Astrocyte (in vitro differentiated cells and primary cell): ENCODE data around the gene C12orf43. TPM values are rescaled to one million over a fixed set of nuclear protein-coding genes. Genes with fewer than 3 reads are reported as not detected.

Experiments
- DNase-seq: peaks from one replicate; pipeline ENCODE4 v3.0.0-alpha.2; 2010; ENCODE audit warnings: low read depth
- FAIRE-seq: peaks from 2 replicates; lab custom pipeline; 2011; peaks lifted over from hg19 to GRCh38; lab: Jason Lieb, UNC
- H2AFZ ChIP-seq: 2 replicates; pipeline ENCODE4 v1.6.0; 2012; ENCODE audit warnings: low read depth, low read length, inconsistent platforms
- H3K27ac ChIP-seq: 2 replicates; pipeline ENCODE4 v1.5.1; 2011; ENCODE audit warnings: low read depth, low read length, inconsistent platforms
- H3K27me3 ChIP-seq: 2 replicates; pipeline ENCODE4 v1.6.0; 2011; ENCODE audit warnings: low read length, inconsistent platforms; ENCODE audit not compliant: insufficient read depth
- H3K36me3 ChIP-seq: 2 replicates; pipeline ENCODE4 v1.5.1; 2011; ENCODE audit warnings: low read length, inconsistent platforms; ENCODE audit not compliant: insufficient read depth
- H3K4me1 ChIP-seq: 2 replicates; pipeline ENCODE4 v1.5.1; 2011; ENCODE audit warnings: low read length, inconsistent platforms; ENCODE audit not compliant: insufficient read depth
- H3K4me2 ChIP-seq: 2 replicates; pipeline ENCODE4 v1.6.0; 2012; ENCODE audit warnings: low read length, inconsistent platforms
- H3K4me3 ChIP-seq: 2 replicates; pipeline ENCODE4 v1.5.1; 2011; ENCODE audit warnings: low read depth, mild to moderate bottlenecking, low read length, inconsistent platforms; ENCODE audit not compliant: insufficient read depth
- H3K79me2 ChIP-seq: 2 replicates; pipeline ENCODE4 v1.6.0; 2012; ENCODE audit warnings: mild to moderate bottlenecking, low read length, inconsistent platforms; ENCODE audit not compliant: insufficient read depth
- H3K9ac ChIP-seq: 2 replicates; pipeline ENCODE4 v1.6.0; 2012; ENCODE audit warnings: mild to moderate bottlenecking, low read length, inconsistent platforms
- H3K9me3 ChIP-seq: 2 replicates; pipeline ENCODE4 v1.5.1; 2012; ENCODE audit warnings: low read depth, mild to moderate bottlenecking, low read length, inconsistent platforms; ENCODE audit not compliant: insufficient read depth
- H4K20me1 ChIP-seq: 2 replicates; pipeline ENCODE4 v1.6.0; 2012; ENCODE audit warnings: low read length, inconsistent platforms; ENCODE audit not compliant: insufficient read depth
- H3K27ac Mint-ChIP-seq: one replicate; pipeline ENCODE4 v1.8.0; 2021; ENCODE audit warnings: mild to moderate bottlenecking, mixed read lengths; ENCODE audit not compliant: unreplicated experiment
- H3K27me3 Mint-ChIP-seq: one replicate; pipeline ENCODE4 v1.8.0; 2021; ENCODE audit warnings: low read depth, mixed read lengths; ENCODE audit not compliant: unreplicated experiment
- H3K36me3 Mint-ChIP-seq: one replicate; pipeline ENCODE4 v1.8.0; 2021; ENCODE audit warnings: low read depth, mixed read lengths; ENCODE audit not compliant: unreplicated experiment
- H3K4me1 Mint-ChIP-seq: one replicate; pipeline ENCODE4 v1.8.0; 2021; ENCODE audit warnings: low read depth, mixed read lengths; ENCODE audit not compliant: unreplicated experiment
- H3K4me3 Mint-ChIP-seq: one replicate; pipeline ENCODE4 v1.8.0; 2021; ENCODE audit warnings: mild to moderate bottlenecking, moderate library complexity, mixed read lengths; ENCODE audit not compliant: unreplicated experiment
- H3K9me3 Mint-ChIP-seq: one replicate; pipeline ENCODE4 v1.8.0; 2021; ENCODE audit warnings: mild to moderate bottlenecking, mixed read lengths; ENCODE audit not compliant: unreplicated experiment
- EZH2 ChIP-seq: IDR thresholded peaks from 2 replicates; pipeline ENCODE4 v1.6.1; 2012; ENCODE audit warnings: mild to moderate bottlenecking, low read length, inconsistent platforms; ENCODE audit not compliant: insufficient read depth
- total RNA-seq: library from RNA; stranded (reverse); gene quantifications from 2 replicates; pipeline ENCODE4 v1.2.1, GENCODE V29; 2021
- TF ChIP-seq, protein P1 (sequence below): IDR thresholded peaks from 2 replicates; pipeline ENCODE4 v1.5.1; 2011; ENCODE audit warnings: low read depth, mild to moderate bottlenecking, inconsistent platforms, low read length, moderate library complexity; ENCODE audit not compliant: insufficient read depth

The C12orf43 gene
- total RNA-seq, 1 donor from 2014 or later, result 16.2 TPM

DNA sequence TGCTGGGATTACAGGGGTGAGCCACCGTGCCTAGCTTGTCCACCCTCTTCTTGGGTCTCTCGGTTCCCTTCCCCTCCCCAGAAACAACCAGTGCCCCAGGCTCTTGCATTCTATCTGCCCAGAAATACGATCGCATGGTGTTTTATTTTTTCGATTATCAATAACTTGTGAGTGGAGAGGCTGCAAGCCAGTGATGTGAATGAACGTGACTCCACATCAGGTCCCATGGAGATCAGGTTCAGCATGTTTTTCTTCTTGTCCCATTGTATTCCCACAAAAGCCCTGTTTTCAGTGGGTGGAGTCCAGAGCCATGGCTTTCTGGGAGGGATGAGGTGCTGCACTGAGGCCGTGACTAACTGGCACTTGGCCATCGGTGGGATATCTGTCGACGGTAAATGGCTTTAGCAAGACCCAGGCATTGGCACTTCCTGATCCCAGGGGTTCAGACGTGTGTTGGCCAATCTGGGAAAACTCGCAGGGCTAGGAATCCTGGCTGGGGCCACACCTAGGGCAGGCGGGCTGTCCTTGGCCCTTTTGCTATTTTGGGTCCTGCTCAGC lies 50.7 kb downstream of the C12orf43 start:
- Histone ChIP-seq H3K79me2 (no peaks in the 10 kb centered on the region), H3K9me3 (no peaks in the 10 kb centered on the region), H3K27me3 (peaks cover 2% of the 10 kb centered on the region), H3K9ac (no peak overlapping the region), H3K27ac (no peak overlapping the region), H2AFZ (no peak overlapping the region), H3K4me1 (no peaks in the 10 kb centered on the region), H4K20me1 (no peaks in the 10 kb centered on the region), H3K4me3 (no peak overlapping the region), H3K4me2 (no peak overlapping the region), H3K36me3 (no peaks in the 10 kb centered on the region)
- no peaks in the 10 kb centered on the region for H3K36me3 Mint-ChIP-seq
- H3K4me1 Mint-ChIP-seq, result no peaks in the 10 kb centered on the region
- H3K27ac Mint-ChIP-seq, result no peak overlapping the region
- no peak overlapping the region for H3K4me3 Mint-ChIP-seq
- peaks cover 13% of the 10 kb centered on the region for H3K27me3 Mint-ChIP-seq
- FAIRE-seq (no peak), DNase-seq (no peak)
- H3K9me3 Mint-ChIP-seq, result no peaks in the 10 kb centered on the region
- TF ChIP-seq, protein P1, sequence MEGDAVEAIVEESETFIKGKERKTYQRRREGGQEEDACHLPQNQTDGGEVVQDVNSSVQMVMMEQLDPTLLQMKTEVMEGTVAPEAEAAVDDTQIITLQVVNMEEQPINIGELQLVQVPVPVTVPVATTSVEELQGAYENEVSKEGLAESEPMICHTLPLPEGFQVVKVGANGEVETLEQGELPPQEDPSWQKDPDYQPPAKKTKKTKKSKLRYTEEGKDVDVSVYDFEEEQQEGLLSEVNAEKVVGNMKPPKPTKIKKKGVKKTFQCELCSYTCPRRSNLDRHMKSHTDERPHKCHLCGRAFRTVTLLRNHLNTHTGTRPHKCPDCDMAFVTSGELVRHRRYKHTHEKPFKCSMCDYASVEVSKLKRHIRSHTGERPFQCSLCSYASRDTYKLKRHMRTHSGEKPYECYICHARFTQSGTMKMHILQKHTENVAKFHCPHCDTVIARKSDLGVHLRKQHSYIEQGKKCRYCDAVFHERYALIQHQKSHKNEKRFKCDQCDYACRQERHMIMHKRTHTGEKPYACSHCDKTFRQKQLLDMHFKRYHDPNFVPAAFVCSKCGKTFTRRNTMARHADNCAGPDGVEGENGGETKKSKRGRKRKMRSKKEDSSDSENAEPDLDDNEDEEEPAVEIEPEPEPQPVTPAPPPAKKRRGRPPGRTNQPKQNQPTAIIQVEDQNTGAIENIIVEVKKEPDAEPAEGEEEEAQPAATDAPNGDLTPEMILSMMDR, result no peak
- no peak for TF ChIP-seq EZH2

DNA sequence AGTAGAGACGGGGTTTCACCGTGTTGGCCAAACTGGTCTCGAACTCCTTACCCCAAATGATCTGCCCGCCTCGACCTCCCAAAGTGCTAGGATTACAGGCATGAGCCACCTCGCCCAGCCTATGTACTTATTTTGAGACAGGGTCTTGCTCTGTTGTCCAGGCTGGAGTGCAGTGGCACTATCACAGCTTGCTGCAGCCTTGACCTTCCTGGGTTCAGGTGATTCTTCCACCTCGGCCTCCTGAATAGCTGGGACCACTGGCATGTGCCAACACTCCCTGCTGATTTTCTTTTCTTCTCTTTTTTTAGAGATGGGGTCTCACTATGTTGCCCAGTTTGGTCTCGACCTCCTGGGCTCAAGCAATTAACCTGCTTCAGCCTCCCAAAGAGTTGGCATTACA lies 52.0 kb downstream of the C12orf43 start:
- FAIRE-seq, result no peak

DNA sequence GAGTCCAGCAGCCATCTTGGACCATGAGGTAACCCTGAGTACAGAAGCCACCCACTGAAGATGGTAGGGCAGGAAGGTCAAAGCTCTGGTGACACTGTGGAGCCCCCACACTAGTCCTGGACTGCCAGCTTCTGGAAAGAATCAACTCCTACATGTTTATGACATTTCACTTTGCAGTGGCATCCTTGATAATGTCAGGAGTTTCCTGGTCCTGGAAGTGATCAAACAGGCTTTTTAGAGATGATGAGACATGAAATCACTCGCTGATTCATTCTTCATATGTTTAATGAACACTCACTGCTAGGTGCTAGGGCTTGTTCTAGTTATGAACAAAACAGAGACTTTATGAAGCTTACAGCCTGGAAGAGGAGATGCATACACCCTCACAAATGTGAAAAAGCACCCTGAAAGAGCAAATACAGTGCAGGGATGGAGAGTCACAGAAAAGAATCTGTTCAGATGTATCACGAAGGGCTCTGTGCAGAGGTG lies 53.7 kb downstream of the C12orf43 start:
- Histone ChIP-seq H2AFZ (no peak overlapping the region), H3K36me3 (no peaks in the 10 kb centered on the region), H4K20me1 (no peaks in the 10 kb centered on the region), H3K4me1 (no peaks in the 10 kb centered on the region), H3K4me3 (no peak overlapping the region), H3K27ac (no peak overlapping the region), H3K9me3 (no peaks in the 10 kb centered on the region), H3K79me2 (no peaks in the 10 kb centered on the region), H3K4me2 (no peak overlapping the region), H3K9ac (no peak overlapping the region), H3K27me3 (peaks cover 2% of the 10 kb centered on the region)
- H3K27me3 Mint-ChIP-seq, result peaks cover 14% of the 10 kb centered on the region
- no peaks in the 10 kb centered on the region for H3K9me3 Mint-ChIP-seq
- no peaks in the 10 kb centered on the region for H3K36me3 Mint-ChIP-seq
- TF ChIP-seq EZH2, result no peak
- TF ChIP-seq, protein P1, result no peak
- no peak overlapping the region for H3K4me3 Mint-ChIP-seq
- DNase-seq (no peak), FAIRE-seq (no peak)
- no peak overlapping the region for H3K27ac Mint-ChIP-seq
- no peaks in the 10 kb centered on the region for H3K4me1 Mint-ChIP-seq

More for the DNA sequence above, 52.0 kb downstream of the C12orf43 start:
- Histone ChIP-seq H4K20me1 (no peaks in the 10 kb centered on the region), H3K4me2 (no peak overlapping the region), H3K36me3 (no peaks in the 10 kb centered on the region), H2AFZ (no peak overlapping the region), H3K9ac (no peak overlapping the region), H3K4me3 (no peak overlapping the region), H3K27me3 (peaks cover 2% of the 10 kb centered on the region), H3K9me3 (no peaks in the 10 kb centered on the region), H3K79me2 (no peaks in the 10 kb centered on the region), H3K4me1 (no peaks in the 10 kb centered on the region), H3K27ac (no peak overlapping the region)
- H3K4me3 Mint-ChIP-seq, result no peak overlapping the region
- no peak for DNase-seq
- no peaks in the 10 kb centered on the region for H3K4me1 Mint-ChIP-seq
- H3K27me3 Mint-ChIP-seq, result peaks cover 13% of the 10 kb centered on the region
- H3K36me3 Mint-ChIP-seq, result no peaks in the 10 kb centered on the region
- H3K9me3 Mint-ChIP-seq, result no peaks in the 10 kb centered on the region
- TF ChIP-seq EZH2, result no peak
- TF ChIP-seq, protein P1, result no peak
- H3K27ac Mint-ChIP-seq, result no peak overlapping the region
